MM.1S (cell line): Measurements from ENCODE around the gene POLR1A.
A peak's percentile ranks its signal among the peaks of the same experiment; 100 is the strongest.

Experiments
- DNase-seq: peaks from one replicate; pipeline ENCODE4 v3.0.0-alpha.2; 2015
- H2AFZ ChIP-seq: fragments of 300-600 bp; sonication (generic); 2 replicates; pipeline ENCODE4 v1.6.0; 2016; ENCODE audit warnings: antibody characterized with exemption, low read length
- H3F3A ChIP-seq: fragments of 300-600 bp; sonication (generic); 2 replicates; pipeline ENCODE4 v1.6.1; 2016; ENCODE audit warnings: mild to moderate bottlenecking, antibody characterized with exemption, low read length, moderate library complexity, mixed read lengths; ENCODE audit not compliant: insufficient read depth
- H3K27ac ChIP-seq: fragments of 300-600 bp; sonication (generic); 2 replicates; pipeline ENCODE4 v1.5.1; 2016; ENCODE audit warnings: mild to moderate bottlenecking, low read length
- H3K27me3 ChIP-seq: fragments of 300-600 bp; sonication (generic); replicated peaks from 2 replicates; pipeline ENCODE4 v1.6.0; 2016; ENCODE audit warnings: low read length; ENCODE audit not compliant: insufficient read depth
- H3K36me3 ChIP-seq: fragments of 300-600 bp; sonication (generic); replicated peaks from 2 replicates; pipeline ENCODE4 v1.6.1; 2016; ENCODE audit warnings: mild to moderate bottlenecking, low read length, mixed read lengths; ENCODE audit not compliant: insufficient read depth
- H3K4me1 ChIP-seq: fragments of 300-600 bp; sonication (generic); 2 replicates; pipeline ENCODE4 v1.6.1; 2016; ENCODE audit warnings: low read length, mixed read lengths
- H3K4me2 ChIP-seq: fragments of 300-600 bp; sonication (generic); 2 replicates; pipeline ENCODE4 v1.6.0; 2016; ENCODE audit warnings: low read depth, low read length
- H3K4me3 ChIP-seq: fragments of 300-600 bp; sonication (generic); 2 replicates; pipeline ENCODE4 v1.5.1; 2016; ENCODE audit warnings: low read length, mixed read lengths
- H3K79me2 ChIP-seq: fragments of 300-600 bp; sonication (generic); 2 replicates; pipeline ENCODE4 v1.6.1; 2016; ENCODE audit warnings: mixed run types, low read length, mixed read lengths
- H3K9ac ChIP-seq: fragments of 300-600 bp; sonication (generic); 2 replicates; pipeline ENCODE4 v1.6.1; 2016; ENCODE audit warnings: low read length, mixed read lengths
- H3K9me2 ChIP-seq: fragments of 300-600 bp; sonication (generic); replicated peaks from 2 replicates; pipeline ENCODE4 v1.6.1; 2016; ENCODE audit warnings: mild to moderate bottlenecking, low read length, mixed read lengths; ENCODE audit not compliant: insufficient read depth
- H3K9me3 ChIP-seq: fragments of 300-600 bp; sonication (generic); replicated peaks from 2 replicates; pipeline ENCODE4 v1.6.1; 2016; ENCODE audit warnings: mild to moderate bottlenecking, low read length, mixed read lengths; ENCODE audit not compliant: insufficient read depth
- H4K20me1 ChIP-seq: fragments of 300-600 bp; sonication (generic); 2 replicates; pipeline ENCODE4 v1.6.1; 2016; ENCODE audit warnings: mild to moderate bottlenecking, low read length, moderate library complexity, mixed read lengths; ENCODE audit not compliant: insufficient read depth
- EZH2 ChIP-seq: fragments of 300-600 bp; sonication (generic); optimal IDR thresholded peaks from 2 replicates; pipeline ENCODE3; 2017; ENCODE audit warnings: low read depth, mild to moderate bottlenecking, antibody characterized with exemption, low read length, mixed read lengths
- EZH2phosphoT487 ChIP-seq: fragments of 300-600 bp; sonication (generic); IDR thresholded peaks from 2 replicates; pipeline ENCODE4 v1.6.1; 2018; ENCODE audit warnings: antibody characterized with exemption, low read length
- TF ChIP-seq, protein P1 (sequence below): fragments of 300-600 bp; sonication (generic); IDR thresholded peaks from 2 replicates; pipeline ENCODE4 v1.5.1; 2016; ENCODE audit warnings: antibody characterized with exemption, low read length, mixed read lengths

Gene POLR1A

DNA sequence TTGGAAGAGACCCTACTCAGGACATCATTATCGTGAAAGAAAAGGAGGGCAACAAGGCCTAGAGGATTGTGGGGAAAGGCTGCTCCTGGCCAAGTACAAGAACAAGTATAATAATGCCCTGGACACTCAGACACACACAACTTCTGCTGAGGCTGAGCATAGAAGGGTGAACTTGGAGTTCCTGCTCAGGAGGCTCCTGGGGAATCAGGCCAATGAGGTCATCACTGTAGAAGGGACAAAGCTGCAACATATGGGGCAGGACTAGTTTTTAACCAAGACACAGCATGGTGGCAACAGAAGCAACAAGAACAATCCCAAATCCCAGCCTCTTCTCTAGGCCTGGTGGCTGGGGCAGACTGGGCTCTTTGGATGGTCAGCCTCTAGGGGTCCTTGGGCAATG, 102.6 kb downstream of the POLR1A start:
- no peak overlapping the region for H3K4me3 ChIP-seq
- H3K9me3 ChIP-seq = no peaks in the 10 kb centered on the region
- peaks cover 40% of the 10 kb centered on the region for H3K4me1 ChIP-seq
- DNase-seq = no peak
- H3K36me3 ChIP-seq = no peaks in the 10 kb centered on the region
- H3F3A ChIP-seq = peaks cover 33% of the 10 kb centered on the region
- no peaks in the 10 kb centered on the region for H3K79me2 ChIP-seq
- no peak overlapping the region for H3K9ac ChIP-seq
- H3K27ac ChIP-seq = no peak overlapping the region
- no peak overlapping the region for H2AFZ ChIP-seq
- TF ChIP-seq EZH2phosphoT487 (no peak), EZH2 (no peak)
- TF ChIP-seq, protein P1, sequence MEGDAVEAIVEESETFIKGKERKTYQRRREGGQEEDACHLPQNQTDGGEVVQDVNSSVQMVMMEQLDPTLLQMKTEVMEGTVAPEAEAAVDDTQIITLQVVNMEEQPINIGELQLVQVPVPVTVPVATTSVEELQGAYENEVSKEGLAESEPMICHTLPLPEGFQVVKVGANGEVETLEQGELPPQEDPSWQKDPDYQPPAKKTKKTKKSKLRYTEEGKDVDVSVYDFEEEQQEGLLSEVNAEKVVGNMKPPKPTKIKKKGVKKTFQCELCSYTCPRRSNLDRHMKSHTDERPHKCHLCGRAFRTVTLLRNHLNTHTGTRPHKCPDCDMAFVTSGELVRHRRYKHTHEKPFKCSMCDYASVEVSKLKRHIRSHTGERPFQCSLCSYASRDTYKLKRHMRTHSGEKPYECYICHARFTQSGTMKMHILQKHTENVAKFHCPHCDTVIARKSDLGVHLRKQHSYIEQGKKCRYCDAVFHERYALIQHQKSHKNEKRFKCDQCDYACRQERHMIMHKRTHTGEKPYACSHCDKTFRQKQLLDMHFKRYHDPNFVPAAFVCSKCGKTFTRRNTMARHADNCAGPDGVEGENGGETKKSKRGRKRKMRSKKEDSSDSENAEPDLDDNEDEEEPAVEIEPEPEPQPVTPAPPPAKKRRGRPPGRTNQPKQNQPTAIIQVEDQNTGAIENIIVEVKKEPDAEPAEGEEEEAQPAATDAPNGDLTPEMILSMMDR = no peak
- H3K27me3 ChIP-seq = no peaks in the 10 kb centered on the region
- H3K9me2 ChIP-seq = no peaks in the 10 kb centered on the region
- no peaks in the 10 kb centered on the region for H4K20me1 ChIP-seq
- H3K4me2 ChIP-seq = no peak overlapping the region

DNA sequence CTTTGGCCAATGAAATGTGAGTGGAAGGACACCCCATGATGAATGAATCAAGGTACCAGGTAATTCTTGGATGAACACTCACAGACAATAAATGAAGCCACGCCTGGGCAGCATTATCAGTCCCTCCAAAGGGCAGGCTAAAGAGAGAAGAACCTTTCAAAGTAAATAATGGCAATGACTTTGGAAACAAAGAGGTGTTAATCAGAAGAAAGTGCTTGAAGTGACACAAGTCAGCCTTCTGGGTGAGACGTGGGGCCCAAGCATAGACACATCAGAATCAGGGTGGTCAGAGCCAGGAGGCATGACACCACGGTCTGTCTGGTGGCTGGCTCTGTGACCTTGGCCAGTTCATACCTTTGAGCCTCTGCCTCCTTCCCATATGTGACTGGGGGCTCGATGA, 103.3 kb downstream of the POLR1A start:
- H3F3A ChIP-seq = peaks cover 40% of the 10 kb centered on the region
- TF ChIP-seq EZH2phosphoT487 (no peak), EZH2 (no peak)
- TF ChIP-seq, protein P1 = no peak
- H3K27me3 ChIP-seq = no peaks in the 10 kb centered on the region
- DNase-seq = no peak
- H3K9me2 ChIP-seq = no peaks in the 10 kb centered on the region
- H3K4me2 ChIP-seq = no peak overlapping the region
- H3K36me3 ChIP-seq = no peaks in the 10 kb centered on the region
- no peak overlapping the region for H2AFZ ChIP-seq
- peaks cover 48% of the 10 kb centered on the region for H3K4me1 ChIP-seq
- H3K9ac ChIP-seq = no peak overlapping the region
- H3K79me2 ChIP-seq = peaks cover under 1% of the 10 kb centered on the region
- no peaks in the 10 kb centered on the region for H4K20me1 ChIP-seq
- H3K27ac ChIP-seq = no peak overlapping the region
- H3K9me3 ChIP-seq = no peaks in the 10 kb centered on the region
- no peak overlapping the region for H3K4me3 ChIP-seq

DNA sequence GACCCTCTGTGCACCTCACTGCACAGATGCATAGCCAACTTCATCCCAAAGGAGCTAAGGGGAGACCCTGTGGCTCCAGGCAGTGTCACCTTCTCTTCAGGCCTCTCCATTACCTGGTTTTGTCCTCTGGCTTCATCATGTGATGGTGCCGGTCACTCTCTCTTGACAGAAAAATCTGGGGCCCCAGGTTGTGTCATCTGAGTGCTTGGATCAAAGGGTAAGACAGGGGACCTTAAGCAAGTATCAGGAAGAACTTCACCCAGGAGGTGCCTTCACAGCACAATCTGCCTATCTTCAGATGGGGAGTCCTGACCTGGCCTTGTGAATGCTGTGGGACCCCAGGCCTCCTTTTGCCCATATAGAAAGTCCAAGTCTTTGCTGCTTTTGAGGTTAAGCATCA, 104.4 kb downstream of the POLR1A start:
- Histone ChIP-seq H3K4me3 (no peak overlapping the region), H4K20me1 (no peaks in the 10 kb centered on the region), H3K79me2 (peaks cover 11% of the 10 kb centered on the region), H3K9me3 (no peaks in the 10 kb centered on the region), H3K27me3 (no peaks in the 10 kb centered on the region), H3K9me2 (no peaks in the 10 kb centered on the region), H3K4me1 (peaks cover 55% of the 10 kb centered on the region), H3K4me2 (no peak overlapping the region), H3K36me3 (no peaks in the 10 kb centered on the region), H3F3A (peaks cover 45% of the 10 kb centered on the region), H2AFZ (0 out of 2 replicates have a peak overlapping the region, but pooled peaks have one; percentile 17), H3K9ac (no peak overlapping the region), H3K27ac (peak overlapping the region; percentile 94; the same call in 1 of the 2 replicates)
- DNase-seq = no peak
- TF ChIP-seq, protein P1 = no peak
